ENCODE results near the gene DNAI2. TPM values are rescaled to one million over a fixed set of nuclear protein-coding genes. Genes with fewer than 3 reads are reported as not detected.

DNAI2 gene
- total RNA-seq, 1 donor from 2014 or later: not detected

GRCh38 chr17:74362069-74362405 is 88.0 kb downstream of the DNAI2 start:
- Mint-ChIP-seq H3K27me3 (ENCODE audit: low read depth) (peaks cover 17% of the 10 kb centered on the region), H3K9me3 (no peaks in the 10 kb centered on the region), H3K4me1 (peaks cover 39% of the 10 kb centered on the region), H3K27ac (ENCODE audit: unreplicated experiment) (peak overlapping the region; percentile 97), H3K36me3 (ENCODE audit: low read depth) (peaks cover 2% of the 10 kb centered on the region), H3K4me3 (peak overlapping the region; percentile 82)
- no peak for DNase-seq (ENCODE audit: low read depth, low spot score)
- TF ChIP-seq, protein P1, sequence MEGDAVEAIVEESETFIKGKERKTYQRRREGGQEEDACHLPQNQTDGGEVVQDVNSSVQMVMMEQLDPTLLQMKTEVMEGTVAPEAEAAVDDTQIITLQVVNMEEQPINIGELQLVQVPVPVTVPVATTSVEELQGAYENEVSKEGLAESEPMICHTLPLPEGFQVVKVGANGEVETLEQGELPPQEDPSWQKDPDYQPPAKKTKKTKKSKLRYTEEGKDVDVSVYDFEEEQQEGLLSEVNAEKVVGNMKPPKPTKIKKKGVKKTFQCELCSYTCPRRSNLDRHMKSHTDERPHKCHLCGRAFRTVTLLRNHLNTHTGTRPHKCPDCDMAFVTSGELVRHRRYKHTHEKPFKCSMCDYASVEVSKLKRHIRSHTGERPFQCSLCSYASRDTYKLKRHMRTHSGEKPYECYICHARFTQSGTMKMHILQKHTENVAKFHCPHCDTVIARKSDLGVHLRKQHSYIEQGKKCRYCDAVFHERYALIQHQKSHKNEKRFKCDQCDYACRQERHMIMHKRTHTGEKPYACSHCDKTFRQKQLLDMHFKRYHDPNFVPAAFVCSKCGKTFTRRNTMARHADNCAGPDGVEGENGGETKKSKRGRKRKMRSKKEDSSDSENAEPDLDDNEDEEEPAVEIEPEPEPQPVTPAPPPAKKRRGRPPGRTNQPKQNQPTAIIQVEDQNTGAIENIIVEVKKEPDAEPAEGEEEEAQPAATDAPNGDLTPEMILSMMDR (conservative IDR thresholded peaks at IDR 0.05): no peak

- TF ChIP-seq, protein P1 (conservative IDR thresholded peaks at IDR 0.05): no peak
- no peak overlapping the region for H3K4me3 Mint-ChIP-seq
- H3K27ac Mint-ChIP-seq (ENCODE audit: unreplicated experiment): peak overlapping the region; percentile 35
- DNase-seq (ENCODE audit: low read depth, low spot score): no peak
- H3K9me3 Mint-ChIP-seq: no peaks in the 10 kb centered on the region
- H3K27me3 Mint-ChIP-seq (ENCODE audit: low read depth): peaks cover 11% of the 10 kb centered on the region
- peaks cover 36% of the 10 kb centered on the region for H3K4me1 Mint-ChIP-seq
- no peaks in the 10 kb centered on the region for H3K36me3 Mint-ChIP-seq (ENCODE audit: low read depth)
Measured at GRCh38 chr17:74362810-74363498, 88.9 kb downstream of the DNAI2 start.

Other genes starting within 250 kb of the DNAI2 start
- 967 and 1,042 TPM in 2 replicates for gene RPL38, start 70.6 kb upstream of the DNAI2 start, total RNA-seq
- gene TTYH2, start 60.7 kb upstream of the DNAI2 start, total RNA-seq: 2.4 and 3.0 TPM in 2 replicates
- 0.25 and 0.63 TPM in 2 replicates for gene KIF19, start 52.0 kb downstream of the DNAI2 start, total RNA-seq
- gene BTBD17, start 87.6 kb downstream of the DNAI2 start, total RNA-seq: 12.3 and 12.7 TPM in 2 replicates
- 0.23 TPM in 1 of 2 replicates, not detected in the other for gene GPR142, start 93.3 kb downstream of the DNAI2 start, total RNA-seq
- 3.1 and 4.6 TPM in 2 replicates for gene GPRC5C, start 157.9 kb downstream of the DNAI2 start, total RNA-seq
- gene CD300A, start 192.4 kb downstream of the DNAI2 start, total RNA-seq: not detected in 2 replicates